K562 (cell line): Measurements from ENCODE around the gene TRIM31. TPM values are rescaled to one million over a fixed set of nuclear protein-coding genes. Genes with fewer than 3 reads are reported as not detected.

Source experiments
- ATAC-seq: fragments of 200-7000 bp; cut with Tn5 transposase; 3 replicates; pipeline ENCODE4 v1.9.1; 2020; ENCODE audit warnings: moderate library complexity
- BruUV-seq: library from RNA; stranded (reverse); fragments of 400-500 nt; replicated peaks from 2 replicates; lab custom pipeline; 2021; lab: Mats Ljungman, UMichigan
- CTCF ChIA-PET: fragments of 300-600 bp; formaldehyde crosslinking; extraction: SDS; loops from one replicate; lab custom pipeline; 2021; ENCODE audit warnings: low intra/inter-chr PET ratio; lab: Yijun Ruan, JAX
- POLR2A ChIA-PET: fragments of 300-600, 350-650 bp; sonication (Branson Sonifier 250); formaldehyde crosslinking; extraction: SDS; loops from one replicate; lab custom pipeline; 2021; ENCODE audit warnings: antibody characterized with exemption, inconsistent platforms; lab: Yijun Ruan, JAX
- DNase-seq, 4 experiments: peaks; one replicate each; pipeline versions ENCODE4 v3.0.0 to v3.0.0-alpha.2; 2011 to 2018; ENCODE audit warnings: low spot score in 3 of 4, mixed read lengths in 3 of 4; ENCODE audit errors: extremely low read depth in 1 of 4
- FAIRE-seq: peaks from 2 replicates; lab custom pipeline; 2011; peaks lifted over from hg19 to GRCh38; lab: Jason Lieb, UNC
- H2AFZ ChIP-seq: 2 replicates; pipeline ENCODE4 v1.6.0; 2011; ENCODE audit warnings: low read depth, low read length, control low read depth, inconsistent platforms
- H3K27ac ChIP-seq: fragments of 200-600 bp; 3 replicates; pipeline ENCODE4 v1.8.0; 2011; ENCODE audit warnings: low read depth, mild to moderate bottlenecking, control low read depth, inconsistent platforms, low read length, moderate library complexity, mixed read lengths; ENCODE audit errors: extremely low read depth
- H3K27me3 ChIP-seq, 2 experiments: fragments of 300-600 bp in 1 of 2; 2 replicates in 1 of 2; 3 replicates in 1 of 2; pipeline versions ENCODE4 v1.6.0 to v1.8.0; 2011; ENCODE audit warnings: inconsistent platforms in 2 of 2, low read length in 2 of 2, mild to moderate bottlenecking in 1 of 2, mixed read lengths in 1 of 2, moderate library complexity in 1 of 2; ENCODE audit not compliant: control insufficient read depth in 2 of 2, insufficient read depth in 2 of 2
- H3K36me3 ChIP-seq: fragments of 300-600 bp; 3 replicates; pipeline ENCODE4 v1.8.0; 2011; ENCODE audit warnings: mild to moderate bottlenecking, low read length, inconsistent platforms; ENCODE audit not compliant: control insufficient read depth, insufficient read depth
- H3K4me1 ChIP-seq, 2 experiments: fragments of 200-600 bp in 1 of 2; replicated peaks in 1 of 2; 2 replicates in 1 of 2; 3 replicates in 1 of 2; pipeline versions ENCODE4 v1.5.1 to v1.8.0; 2011; ENCODE audit warnings: inconsistent platforms in 2 of 2, low read length in 2 of 2, mild to moderate bottlenecking in 1 of 2, mixed read lengths in 1 of 2, moderate library complexity in 1 of 2; ENCODE audit not compliant: control insufficient read depth in 2 of 2, insufficient read depth in 2 of 2
- H3K4me2 ChIP-seq: 2 replicates; pipeline ENCODE4 v1.6.1; 2011; ENCODE audit warnings: low read length, control low read depth, inconsistent platforms, mixed read lengths; ENCODE audit not compliant: insufficient read depth
- H3K4me3 ChIP-seq: fragments of 200-600 bp; sonication (generic), shearing (Covaris generic); 2 replicates; pipeline ENCODE4 v1.5.1; 2016; ENCODE audit warnings: control low read depth, inconsistent platforms
- H3K79me2 ChIP-seq: fragments of 200-600 bp; 3 replicates; pipeline ENCODE4 v1.8.0; 2011; ENCODE audit warnings: low read length, inconsistent platforms; ENCODE audit not compliant: control insufficient read depth, insufficient read depth
- H3K9ac ChIP-seq, 2 experiments: 2 replicates each; pipeline versions ENCODE4 v1.6.0 to v1.6.1; 2011; ENCODE audit warnings: low read depth in 2 of 2, low read length in 2 of 2, control low read depth in 1 of 2, inconsistent platforms in 1 of 2, mild to moderate bottlenecking in 1 of 2, mixed read lengths in 1 of 2; ENCODE audit not compliant: insufficient read depth in 1 of 2
- H3K9me1 ChIP-seq: one replicate; pipeline ENCODE4 v1.6.0; 2011; ENCODE audit warnings: inconsistent platforms, mild to moderate bottlenecking, low read length, moderate library complexity; ENCODE audit not compliant: control insufficient read depth, insufficient read depth
- H3K9me3 ChIP-seq: replicated peaks from 2 replicates; pipeline ENCODE4 v1.5.1; 2011; ENCODE audit warnings: low read depth, low read length, inconsistent platforms; ENCODE audit not compliant: control insufficient read depth, insufficient read depth
- H4K20me1 ChIP-seq: replicated peaks from 2 replicates; pipeline ENCODE4 v1.6.1; 2011; ENCODE audit warnings: low read length, inconsistent platforms, mixed read lengths; ENCODE audit not compliant: control insufficient read depth, insufficient read depth
- BHLHE40 ChIP-seq: IDR thresholded peaks from 2 replicates; pipeline ENCODE4 v1.6.1; 2011; ENCODE audit warnings: low read length, improper control_type of control experiment
- BRF2 ChIP-seq: IDR thresholded peaks from 3 replicates; pipeline ENCODE4 v1.6.1; 2011; ENCODE audit warnings: borderline replicate concordance, mild to moderate bottlenecking; ENCODE audit not compliant: insufficient read length, insufficient read depth
- CBX8 ChIP-seq: fragments of 200-600 bp; sonication (generic); IDR thresholded peaks from 2 replicates; pipeline ENCODE4 v1.6.1; 2012; ENCODE audit warnings: borderline replicate concordance, mixed run types, low read depth, mild to moderate bottlenecking, moderate library complexity, mixed read lengths, low read length, control low read depth, inconsistent platforms; ENCODE audit not compliant: poor library complexity, severe bottlenecking; ENCODE audit errors: extremely low read depth
- NUFIP1 ChIP-seq: fragments of 450-650 bp; IDR thresholded peaks from 2 replicates; pipeline ENCODE4 v1.6.1; 2018; ENCODE audit not compliant: partially characterized antibody
- SMAD4 ChIP-seq: fragments of 250-450 bp; sonication (Bioruptor Pico); conservative IDR thresholded peaks from 2 replicates; pipeline ENCODE4 v1.8.0; 2021; ENCODE audit warnings: inconsistent platforms, mild to moderate bottlenecking, moderate library complexity
- SMARCE1 ChIP-seq: fragments of 450-650 bp; IDR thresholded peaks from 2 replicates; pipeline ENCODE4 v1.7.1; 2016; ENCODE audit warnings: mild to moderate bottlenecking
- SUPT5H ChIP-seq: fragments of 450-650 bp; IDR thresholded peaks from 2 replicates; pipeline ENCODE4 v1.6.1; 2016
- TBP ChIP-seq: optimal IDR thresholded peaks from 2 replicates; pipeline ENCODE3; 2011; ENCODE audit warnings: low read depth, low read length, improper control_type of control experiment
- ZBTB9 ChIP-seq: fragments of 450-650 bp; formaldehyde crosslinking; IDR thresholded peaks from 2 replicates; pipeline ENCODE4 v1.4.0; 2020; ENCODE audit warnings: mild to moderate bottlenecking, moderate library complexity
- ZNF277 ChIP-seq: fragments of 250-450 bp; sonication (Bioruptor Pico); IDR thresholded peaks from 2 replicates; pipeline ENCODE4 v1.8.0; 2022; ENCODE audit warnings: inconsistent platforms, mild to moderate bottlenecking, moderate library complexity, borderline replicate concordance
- ZNF407 ChIP-seq: fragments of 450-650 bp; IDR thresholded peaks from 2 replicates; pipeline ENCODE4 v1.6.1; 2016; ENCODE audit warnings: low read depth
- in situ Hi-C: fragments of 300-500 bp; cut with MboI; formaldehyde crosslinking; loops from 4 replicates; pipeline ENCODE4 v1.15.0; 2018; ENCODE audit warnings: inconsistent platforms, mixed read lengths
- intact Hi-C: fragments of 100-400 bp; cut with micrococcal nuclease; formaldehyde crosslinking; loops from 2 replicates; pipeline ENCODE4 v1.14.2; 2022
- polyA plus RNA-seq, 8 experiments: library from polyadenylated mRNA; depleted of rRNA in 4 of 8; stranded (reverse) in 5 of 8; unstranded in 3 of 8; fragments of >200 nt; fragmentation: Nextera tagmentation in 2 of 8; fragmentation: Illumina TruSeq in 1 of 8; extraction: Ambion mirVana in 2 of 8; extraction: Trizol in 1 of 8; gene quantifications; 2 replicates each; pipeline versions ENCODE4 v1.2.1 to v1.2.3, GENCODE V29; 2011 to 2014; ENCODE audit warnings: inconsistent platforms in 1 of 8, missing spikeins in 1 of 8
- total RNA-seq, 7 experiments: library from RNA; depleted of rRNA in 6 of 7; stranded (reverse); fragments of >200 nt in 6 of 7; fragmentation: Illumina TruSeq in 2 of 7; extraction: Trizol in 2 of 7; gene quantifications; 2 replicates each; pipeline versions ENCODE4 v1.2.1 to v1.2.3, GENCODE V29; 2011 to 2021; ENCODE audit warnings: low replicate concordance in 1 of 7

TRIM31 gene
- total and polyA plus RNA-seq, 9 of the 15 experiments (the other 6 are each of a cell fraction or from before 2014, with no cell fraction given) = not detected

- H3K79me2 ChIP-seq = no peaks in the 10 kb centered on the region
- H3K9ac ChIP-seq = no peak overlapping the region
- BruUV-seq = no TSS peak
- no peak for ATAC-seq
- H4K20me1 ChIP-seq = no peaks in the 10 kb centered on the region
- H3K9me1 ChIP-seq = no peaks in the 10 kb centered on the region
- no peak overlapping the region for H3K4me2 ChIP-seq
- no peaks in the 10 kb centered on the region for H3K36me3 ChIP-seq
- intact Hi-C loops = no loop called here
- H3K27me3 ChIP-seq = peaks cover 2 to 32% of the 10 kb centered on the region in 2 experiments; a peak in 3 of 5 replicates
- no peak for FAIRE-seq
- H3K4me1 ChIP-seq = peaks cover 7 to 14% of the 10 kb centered on the region in 2 experiments; a peak in 3 of 5 replicates
- in situ Hi-C loops = no loop called here
- no peak overlapping the region for H3K4me3 ChIP-seq
- DNase-seq = no peak
- CTCF ChIA-PET = interaction anchor here (0.7 kb wide), 1 partner anchor 17 kb away, joined by 5 read pairs; no protein-coding TSS in a partner anchor
- no peak for TF ChIP-seq SMARCE1
- no peak for TF ChIP-seq BHLHE40
- no peak for TF ChIP-seq NUFIP1
- TF ChIP-seq ZNF407 = no peak
- TF ChIP-seq ZNF277 (CRISPR knock-in tag) = no peak
- TF ChIP-seq ZBTB9 (CRISPR knock-in tag) = no peak
- TF ChIP-seq SUPT5H = no peak
- no peak for TF ChIP-seq CBX8
- TF ChIP-seq TBP = no peak
- TF ChIP-seq BRF2 = no peak
- no peak for TF ChIP-seq SMAD4 (CRISPR knock-in tag)
- TF ChIP-seq, all 486 proteins: peak for 0
- Histone ChIP-seq H3K27ac (no peak overlapping the region), H2AFZ (no peak overlapping the region), H3K9me3 (no peaks in the 10 kb centered on the region)
- POLR2A ChIA-PET = interaction anchor here (0.7 kb wide), 1 partner anchor 62 kb away, joined by 3 read pairs; no protein-coding TSS in a partner anchor
These were observed 44.7 kb upstream of the TRIM31 start for GRCh38 chr6:30157581-30157980.
